Activated CD4-positive, alpha-beta T cell treated with anti-CD3 and anti-CD28 coated beads for 48 hours (primary cell): ENCODE measurements around the gene NFIX.

Experiments
- DNase-seq: peaks from one replicate; pipeline ENCODE4 v3.0.0-alpha.2; 2020

Gene NFIX

GRCh38 chr19:12990853-12991252, 4.4 kb upstream of the NFIX start:
- no peak for DNase-seq

- DNase-seq, result no peak
These were observed 4.0 kb upstream of the NFIX start for GRCh38 chr19:12991296-12991695.

GRCh38 chr19:12992729-12993128, 2.5 kb upstream of the NFIX start:
- DNase-seq, result no peak

GRCh38 chr19:12993562-12993961, 1.7 kb upstream of the NFIX start:
- no peak for DNase-seq

- no peak for DNase-seq
These were observed 526 bp downstream of the NFIX start for GRCh38 chr19:12995596-12996405.

- DNase-seq, result no peak
These were observed 1.3 kb downstream of the NFIX start for GRCh38 chr19:12996406-12997094.

- no peak for DNase-seq
These were observed 2.1 kb downstream of the NFIX start for GRCh38 chr19:12997179-12997966.

GRCh38 chr19:12997967-12998940, 3.0 kb downstream of the NFIX start:
- DNase-seq, result no peak

GRCh38 chr19:13001166-13001501, 5.9 kb downstream of the NFIX start:
- no peak for DNase-seq

GRCh38 chr19:13001502-13002165, 6.4 kb downstream of the NFIX start:
- DNase-seq, result no peak

- no peak for DNase-seq
These were observed 7.1 kb downstream of the NFIX start for GRCh38 chr19:13002166-13002898.

GRCh38 chr19:13003081-13003480, 7.8 kb downstream of the NFIX start:
- DNase-seq, result no peak

GRCh38 chr19:13004273-13004672, 9.0 kb downstream of the NFIX start:
- DNase-seq, result no peak

- DNase-seq, result no peak
These were observed 10.0 kb downstream of the NFIX start for GRCh38 chr19:13005253-13005652.

GRCh38 chr19:13005861-13006370, 10.6 kb downstream of the NFIX start:
- DNase-seq, result no peak

GRCh38 chr19:13006431-13007281, 11.4 kb downstream of the NFIX start:
- DNase-seq, result no peak

- no peak for DNase-seq
These were observed 12.2 kb downstream of the NFIX start for GRCh38 chr19:13007292-13008045.

GRCh38 chr19:13008926-13009787, 13.9 kb downstream of the NFIX start:
- no peak for DNase-seq
